ENCODE data around the gene PLPP4. TPM values are rescaled to one million over a fixed set of nuclear protein-coding genes. Genes with fewer than 3 reads are reported as not detected.
"Not testable (repeated sequence)": the region's sequence is repeated elsewhere in the genome, so short reads cannot be mapped to it uniquely, and the experiment has no call there.

The PLPP4 gene
- polyA plus RNA-seq, 1 donor from 2014 or later: 4.4 TPM

DNA sequence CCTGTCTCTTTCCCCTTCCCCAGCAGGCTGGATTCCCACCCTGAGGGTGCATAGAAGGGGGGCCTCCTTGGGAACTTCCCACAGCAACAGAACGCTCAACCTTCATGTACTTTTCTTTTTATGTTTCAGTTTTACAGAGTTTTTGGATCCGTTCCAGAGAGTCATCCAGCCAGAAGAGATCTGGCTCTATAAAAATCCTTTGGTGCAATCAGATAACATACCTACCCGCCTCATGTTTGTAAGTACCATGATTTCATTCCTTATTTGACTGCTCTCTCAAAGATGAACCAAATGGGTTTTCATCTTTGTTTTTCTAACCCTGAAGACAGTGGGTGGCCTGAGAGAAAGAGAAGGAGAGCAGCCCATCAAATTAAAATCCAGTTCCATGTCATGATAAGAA lies 46.7 kb downstream of the PLPP4 start:
- no peaks in the 10 kb centered on the region for H3F3A ChIP-seq (ENCODE audit: insufficient read depth, low read length, poor library complexity, severe bottlenecking)
- H3K9me2 ChIP-seq (ENCODE audit: insufficient read depth, low read length): no peaks in the 10 kb centered on the region
- no peaks in the 10 kb centered on the region for H4K20me1 ChIP-seq (ENCODE audit: insufficient read depth)
- H3K36me3 ChIP-seq (ENCODE audit: insufficient read depth, low read length): no peaks in the 10 kb centered on the region
- no peaks in the 10 kb centered on the region for H3K79me2 ChIP-seq (replicated peaks; ENCODE audit: insufficient read depth, low read length)
- no peak overlapping the region for H3K4me3 ChIP-seq (ENCODE audit: low read length)
- TF ChIP-seq POLR2AphosphoS5 (IDR thresholded peaks at IDR 0.05): no peak
- no peak overlapping the region for H3K9ac ChIP-seq (ENCODE audit: low read length)
- H3K27ac ChIP-seq (ENCODE audit: low read length): no peak overlapping the region
- H3K4me2 ChIP-seq (ENCODE audit: low read length): no peak overlapping the region
- H3K27me3 ChIP-seq (ENCODE audit: insufficient read depth, low read depth, low read length): no peaks in the 10 kb centered on the region
- no peaks in the 10 kb centered on the region for H3K9me3 ChIP-seq (ENCODE audit: low read length)
- H2AFZ ChIP-seq (ENCODE audit: low read depth, low read length): no peak overlapping the region

DNA sequence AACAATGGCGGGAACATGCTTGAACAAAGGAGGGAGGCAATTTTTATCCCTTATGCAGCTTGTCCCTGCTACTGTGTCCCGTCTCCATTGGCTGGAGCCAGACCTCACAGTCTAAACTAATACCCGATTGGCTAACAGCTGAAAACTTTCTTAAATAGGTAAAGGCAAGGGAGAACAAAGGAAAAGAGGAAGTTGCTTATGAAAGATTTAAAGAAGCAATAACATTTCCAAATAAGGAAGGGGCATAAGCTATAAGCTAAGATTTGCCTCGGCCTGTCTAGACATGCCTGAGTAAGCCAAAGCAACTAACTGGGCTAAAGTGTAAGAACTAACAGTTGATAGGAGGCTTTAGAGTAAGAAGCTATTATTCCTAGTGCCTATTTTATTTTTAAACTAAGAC lies 47.2 kb downstream of the PLPP4 start:
- H2AFZ ChIP-seq (ENCODE audit: low read depth, low read length); H3K9ac ChIP-seq (ENCODE audit: low read length); H3K4me2 ChIP-seq (ENCODE audit: low read length); H3K9me3 ChIP-seq (ENCODE audit: low read length); H3K27me3 ChIP-seq (ENCODE audit: insufficient read depth, low read depth, low read length); H3K9me2 ChIP-seq (ENCODE audit: insufficient read depth, low read length); H4K20me1 ChIP-seq (ENCODE audit: insufficient read depth); H3K4me3 ChIP-seq (ENCODE audit: low read length); H3F3A ChIP-seq (ENCODE audit: insufficient read depth, low read length, poor library complexity, severe bottlenecking); H3K79me2 ChIP-seq (replicated peaks; ENCODE audit: insufficient read depth, low read length); H3K27ac ChIP-seq (ENCODE audit: low read length); H3K36me3 ChIP-seq (ENCODE audit: insufficient read depth, low read length): not testable (repeated sequence)

DNA sequence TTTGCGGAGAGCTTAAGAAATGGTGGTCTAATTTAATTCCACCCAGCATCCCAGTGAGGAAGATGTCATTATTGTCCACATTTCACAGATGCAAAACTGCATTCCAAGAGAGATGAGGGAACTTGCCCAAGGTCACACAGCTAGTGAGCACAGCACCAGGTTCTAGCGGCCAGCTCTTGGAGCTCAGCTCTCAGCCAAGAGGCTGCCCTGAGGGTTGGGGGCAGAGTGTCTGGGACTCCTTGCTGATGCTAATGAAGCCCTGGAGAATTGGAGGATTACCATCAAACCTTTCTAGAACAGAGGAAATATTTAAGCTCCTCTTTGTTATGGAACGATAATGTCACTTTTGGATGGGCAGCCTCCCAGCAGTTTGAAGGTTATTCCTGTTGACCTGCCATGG lies 48.0 kb downstream of the PLPP4 start:
- H3K79me2 ChIP-seq (replicated peaks; ENCODE audit: insufficient read depth, low read length): no peaks in the 10 kb centered on the region

More for the DNA sequence above, 48.0 kb downstream of the PLPP4 start:
- no peak overlapping the region for H3K27ac ChIP-seq (ENCODE audit: low read length)
- H3K4me3 ChIP-seq (ENCODE audit: low read length): no peak overlapping the region
- no peaks in the 10 kb centered on the region for H3K9me2 ChIP-seq (ENCODE audit: insufficient read depth, low read length)
- H3K27me3 ChIP-seq (ENCODE audit: insufficient read depth, low read depth, low read length): no peaks in the 10 kb centered on the region
- H3F3A ChIP-seq (ENCODE audit: insufficient read depth, low read length, poor library complexity, severe bottlenecking): no peaks in the 10 kb centered on the region
- no peak overlapping the region for H2AFZ ChIP-seq (ENCODE audit: low read depth, low read length)
- no peak for TF ChIP-seq EZH2 (IDR thresholded peaks at IDR 0.05; ENCODE audit: borderline replicate concordance, insufficient read depth, low read length, poor library complexity, severe bottlenecking)
- no peak for TF ChIP-seq POLR2AphosphoS5 (IDR thresholded peaks at IDR 0.05)
- TF ChIP-seq, protein P1, sequence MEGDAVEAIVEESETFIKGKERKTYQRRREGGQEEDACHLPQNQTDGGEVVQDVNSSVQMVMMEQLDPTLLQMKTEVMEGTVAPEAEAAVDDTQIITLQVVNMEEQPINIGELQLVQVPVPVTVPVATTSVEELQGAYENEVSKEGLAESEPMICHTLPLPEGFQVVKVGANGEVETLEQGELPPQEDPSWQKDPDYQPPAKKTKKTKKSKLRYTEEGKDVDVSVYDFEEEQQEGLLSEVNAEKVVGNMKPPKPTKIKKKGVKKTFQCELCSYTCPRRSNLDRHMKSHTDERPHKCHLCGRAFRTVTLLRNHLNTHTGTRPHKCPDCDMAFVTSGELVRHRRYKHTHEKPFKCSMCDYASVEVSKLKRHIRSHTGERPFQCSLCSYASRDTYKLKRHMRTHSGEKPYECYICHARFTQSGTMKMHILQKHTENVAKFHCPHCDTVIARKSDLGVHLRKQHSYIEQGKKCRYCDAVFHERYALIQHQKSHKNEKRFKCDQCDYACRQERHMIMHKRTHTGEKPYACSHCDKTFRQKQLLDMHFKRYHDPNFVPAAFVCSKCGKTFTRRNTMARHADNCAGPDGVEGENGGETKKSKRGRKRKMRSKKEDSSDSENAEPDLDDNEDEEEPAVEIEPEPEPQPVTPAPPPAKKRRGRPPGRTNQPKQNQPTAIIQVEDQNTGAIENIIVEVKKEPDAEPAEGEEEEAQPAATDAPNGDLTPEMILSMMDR (IDR thresholded peaks at IDR 0.05; ENCODE audit: poor library complexity, severe bottlenecking): no peak
- TF ChIP-seq RAD21 (conservative IDR thresholded peaks at IDR 0.05): no peak
- TF ChIP-seq TAF1 (IDR thresholded peaks at IDR 0.05; ENCODE audit: low read depth): no peak
- no peak for TF ChIP-seq SMC3 (conservative IDR thresholded peaks at IDR 0.05; ENCODE audit: poor library complexity)
- no peak for TF ChIP-seq EP300 (conservative IDR thresholded peaks at IDR 0.05; ENCODE audit: poor library complexity, severe bottlenecking)
- TF ChIP-seq MXI1 (conservative IDR thresholded peaks at IDR 0.05; ENCODE audit: poor library complexity, severe bottlenecking): no peak
- TF ChIP-seq, protein P2, sequence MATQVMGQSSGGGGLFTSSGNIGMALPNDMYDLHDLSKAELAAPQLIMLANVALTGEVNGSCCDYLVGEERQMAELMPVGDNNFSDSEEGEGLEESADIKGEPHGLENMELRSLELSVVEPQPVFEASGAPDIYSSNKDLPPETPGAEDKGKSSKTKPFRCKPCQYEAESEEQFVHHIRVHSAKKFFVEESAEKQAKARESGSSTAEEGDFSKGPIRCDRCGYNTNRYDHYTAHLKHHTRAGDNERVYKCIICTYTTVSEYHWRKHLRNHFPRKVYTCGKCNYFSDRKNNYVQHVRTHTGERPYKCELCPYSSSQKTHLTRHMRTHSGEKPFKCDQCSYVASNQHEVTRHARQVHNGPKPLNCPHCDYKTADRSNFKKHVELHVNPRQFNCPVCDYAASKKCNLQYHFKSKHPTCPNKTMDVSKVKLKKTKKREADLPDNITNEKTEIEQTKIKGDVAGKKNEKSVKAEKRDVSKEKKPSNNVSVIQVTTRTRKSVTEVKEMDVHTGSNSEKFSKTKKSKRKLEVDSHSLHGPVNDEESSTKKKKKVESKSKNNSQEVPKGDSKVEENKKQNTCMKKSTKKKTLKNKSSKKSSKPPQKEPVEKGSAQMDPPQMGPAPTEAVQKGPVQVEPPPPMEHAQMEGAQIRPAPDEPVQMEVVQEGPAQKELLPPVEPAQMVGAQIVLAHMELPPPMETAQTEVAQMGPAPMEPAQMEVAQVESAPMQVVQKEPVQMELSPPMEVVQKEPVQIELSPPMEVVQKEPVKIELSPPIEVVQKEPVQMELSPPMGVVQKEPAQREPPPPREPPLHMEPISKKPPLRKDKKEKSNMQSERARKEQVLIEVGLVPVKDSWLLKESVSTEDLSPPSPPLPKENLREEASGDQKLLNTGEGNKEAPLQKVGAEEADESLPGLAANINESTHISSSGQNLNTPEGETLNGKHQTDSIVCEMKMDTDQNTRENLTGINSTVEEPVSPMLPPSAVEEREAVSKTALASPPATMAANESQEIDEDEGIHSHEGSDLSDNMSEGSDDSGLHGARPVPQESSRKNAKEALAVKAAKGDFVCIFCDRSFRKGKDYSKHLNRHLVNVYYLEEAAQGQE (IDR thresholded peaks at IDR 0.05; ENCODE audit: borderline replicate concordance): no peak
- no peaks in the 10 kb centered on the region for H3K9me3 ChIP-seq (ENCODE audit: low read length)
- no peak overlapping the region for H3K4me2 ChIP-seq (ENCODE audit: low read length)
- H3K9ac ChIP-seq (ENCODE audit: low read length): no peak overlapping the region
- H4K20me1 ChIP-seq (ENCODE audit: insufficient read depth): no peaks in the 10 kb centered on the region
- no peaks in the 10 kb centered on the region for H3K36me3 ChIP-seq (ENCODE audit: insufficient read depth, low read length)

Measured in neural cell (in vitro differentiated cells).